GM23338 (cell line): Measurements from ENCODE around the gene THSD4. TPM values are rescaled to one million over a fixed set of nuclear protein-coding genes. Genes with fewer than 3 reads are reported as not detected.

Source experiments
- ATAC-seq: fragments of 200-7000 bp; cut with Tn5 transposase; 3 replicates; pipeline ENCODE4 v1.9.1; 2020
- DNase-seq: peaks from one replicate; pipeline ENCODE4 v3.0.0-alpha.2; 2015; ENCODE audit warnings: low spot score
- H2AFZ ChIP-seq: fragments of 200-600 bp; sonication (generic); 2 replicates; pipeline ENCODE4 v1.8.0; 2016; ENCODE audit warnings: antibody characterized with exemption, mild to moderate bottlenecking, moderate library complexity
- H3F3A ChIP-seq: fragments of 200-600 bp; sonication (generic); replicated peaks from 2 replicates; pipeline ENCODE4 v1.8.0; 2017; ENCODE audit warnings: antibody characterized with exemption, mixed run types, low read depth
- H3K27ac ChIP-seq: fragments of 200-600 bp; sonication (generic); 2 replicates; pipeline ENCODE4 v1.6.1; 2016; ENCODE audit warnings: low read depth
- H3K27me3 ChIP-seq: fragments of 200-600 bp; sonication (generic); 2 replicates; pipeline ENCODE4 v1.8.0; 2016; ENCODE audit warnings: mild to moderate bottlenecking, mixed run types, moderate library complexity; ENCODE audit not compliant: insufficient read depth
- H3K36me3 ChIP-seq: fragments of 200-600 bp; sonication (generic); 2 replicates; pipeline ENCODE4 v1.8.0; 2016; ENCODE audit warnings: mild to moderate bottlenecking; ENCODE audit not compliant: insufficient read depth
- H3K4me1 ChIP-seq: fragments of 200-600 bp; sonication (generic); 2 replicates; pipeline ENCODE4 v1.8.0; 2016; ENCODE audit warnings: mild to moderate bottlenecking, moderate library complexity; ENCODE audit not compliant: insufficient read depth
- H3K4me2 ChIP-seq: fragments of 200-600 bp; sonication (generic); 2 replicates; pipeline ENCODE4 v1.7.1; 2017; ENCODE audit warnings: mixed run types
- H3K4me3 ChIP-seq: fragments of 200-600 bp; sonication (generic); 2 replicates; pipeline ENCODE4 v1.6.1; 2016; ENCODE audit warnings: mixed run types
- H3K79me2 ChIP-seq: fragments of 200-600 bp; sonication (generic); replicated peaks from 2 replicates; pipeline ENCODE4 v1.8.0; 2017; ENCODE audit warnings: mild to moderate bottlenecking; ENCODE audit not compliant: insufficient read depth
- H3K9me2 ChIP-seq: fragments of 200-600 bp; sonication (generic); 2 replicates; pipeline ENCODE4 v1.8.0; 2017; ENCODE audit not compliant: insufficient read depth
- H4K20me1 ChIP-seq: fragments of 200-600 bp; sonication (generic); replicated peaks from 2 replicates; pipeline ENCODE4 v1.8.0; 2017; ENCODE audit warnings: mild to moderate bottlenecking; ENCODE audit not compliant: insufficient read depth
- H3K27ac Mint-ChIP-seq: 2 replicates; pipeline ENCODE4 v1.8.0; 2020; ENCODE audit warnings: inconsistent platforms, mild to moderate bottlenecking, moderate library complexity, mixed read lengths
- H3K27me3 Mint-ChIP-seq: 3 replicates; pipeline ENCODE4 v1.8.0; 2022; ENCODE audit warnings: low read depth, mild to moderate bottlenecking, moderate library complexity, mixed read lengths, inconsistent platforms; ENCODE audit not compliant: insufficient read depth, poor library complexity
- H3K36me3 Mint-ChIP-seq: 3 replicates; pipeline ENCODE4 v1.8.0; 2021; ENCODE audit warnings: low read depth, mild to moderate bottlenecking, inconsistent platforms, moderate library complexity, mixed read lengths
- H3K4me1 Mint-ChIP-seq: 3 replicates; pipeline ENCODE4 v1.8.0; 2020; ENCODE audit warnings: mild to moderate bottlenecking, inconsistent platforms, mixed read lengths
- H3K4me3 Mint-ChIP-seq: 3 replicates; pipeline ENCODE4 v1.8.0; 2021; ENCODE audit warnings: moderate library complexity, mild to moderate bottlenecking, inconsistent platforms, mixed read lengths
- H3K9me3 Mint-ChIP-seq: 3 replicates; pipeline ENCODE4 v1.8.0; 2020; ENCODE audit warnings: moderate library complexity, mild to moderate bottlenecking, inconsistent platforms, mixed read lengths
- CREB1 ChIP-seq: fragments of 250-450 bp; sonication (Bioruptor Pico); IDR thresholded peaks from 2 replicates; pipeline ENCODE4 v1.5.0; 2020; ENCODE audit warnings: low read depth, mild to moderate bottlenecking, moderate library complexity
- EZH2 ChIP-seq: fragments of 200-600 bp; sonication (generic); IDR thresholded peaks from one replicate; pipeline ENCODE4 v1.8.0; 2017; ENCODE audit warnings: antibody characterized with exemption, mild to moderate bottlenecking, low read depth; ENCODE audit not compliant: unreplicated experiment
- EZH2phosphoT487 ChIP-seq: fragments of 200-600 bp; sonication (generic); IDR thresholded peaks from one replicate; pipeline ENCODE4 v1.8.1; 2018; ENCODE audit warnings: antibody characterized with exemption; ENCODE audit not compliant: unreplicated experiment
- JUNB ChIP-seq: IDR thresholded peaks from one replicate; pipeline ENCODE4 v1.6.1; 2016; ENCODE audit warnings: antibody characterized with exemption; ENCODE audit not compliant: unreplicated experiment
- NANOG ChIP-seq: IDR thresholded peaks from 2 replicates; pipeline ENCODE4 v1.6.1; 2016; ENCODE audit warnings: antibody characterized with exemption, borderline replicate concordance
- POLR2AphosphoS5 ChIP-seq: IDR thresholded peaks from 2 replicates; pipeline ENCODE4 v1.6.1; 2016; ENCODE audit warnings: antibody characterized with exemption, low read depth
- STAT1 ChIP-seq: IDR thresholded peaks from one replicate; pipeline ENCODE4 v1.6.1; 2016; ENCODE audit warnings: antibody characterized with exemption; ENCODE audit not compliant: unreplicated experiment
- ZNF114 ChIP-seq: fragments of 250-450 bp; sonication (Bioruptor Pico); IDR thresholded peaks from 2 replicates; pipeline ENCODE4 v1.5.0; 2020; ENCODE audit warnings: mild to moderate bottlenecking, moderate library complexity
- ZNF331 ChIP-seq: fragments of 250-450 bp; sonication (Bioruptor Pico); IDR thresholded peaks from 2 replicates; pipeline ENCODE4 v1.5.0; 2020; ENCODE audit warnings: low read depth, mild to moderate bottlenecking, moderate library complexity
- polyA plus RNA-seq: library from polyadenylated mRNA; unstranded; fragments of >200 nt; fragmentation: Nextera tagmentation; extraction: Ambion mirVana; gene quantifications from 2 replicates; pipeline ENCODE4 v1.2.1, GENCODE V29; 2016
- total RNA-seq: library from RNA; depleted of rRNA; stranded (reverse); fragments of >200 nt; shearing (Covaris generic); gene quantifications from 2 replicates; pipeline ENCODE4 v1.2.3, GENCODE V29; 2014
- TF ChIP-seq, protein P1 (sequence below): fragments of 250-450 bp; sonication (Bioruptor Pico); IDR thresholded peaks from 2 replicates; pipeline ENCODE4 v1.5.0; 2020; ENCODE audit warnings: mild to moderate bottlenecking, moderate library complexity
- TF ChIP-seq, protein P2 (sequence below), 2 experiments: fragments of 200-600 bp in 1 of 2; sonication (generic) in 1 of 2; conservative IDR thresholded peaks; 2 replicates each; pipeline versions ENCODE4 v1.5.1 to v1.6.1; 2016 to 2017; ENCODE audit warnings: antibody characterized with exemption in 2 of 2, low read depth in 2 of 2, mild to moderate bottlenecking in 2 of 2, moderate library complexity in 1 of 2
- TF ChIP-seq, protein P3 (sequence below): IDR thresholded peaks from 2 replicates; pipeline ENCODE4 v1.6.1; 2016; ENCODE audit warnings: antibody characterized with exemption
- TF ChIP-seq, protein P4 (sequence below): IDR thresholded peaks from one replicate; pipeline ENCODE4 v1.6.1; 2018; ENCODE audit warnings: antibody characterized with exemption; ENCODE audit not compliant: unreplicated experiment

Gene THSD4
- total and polyA plus RNA-seq, 2 experiments from 2014 or later: 2.0 to 7.4 TPM

DNA sequence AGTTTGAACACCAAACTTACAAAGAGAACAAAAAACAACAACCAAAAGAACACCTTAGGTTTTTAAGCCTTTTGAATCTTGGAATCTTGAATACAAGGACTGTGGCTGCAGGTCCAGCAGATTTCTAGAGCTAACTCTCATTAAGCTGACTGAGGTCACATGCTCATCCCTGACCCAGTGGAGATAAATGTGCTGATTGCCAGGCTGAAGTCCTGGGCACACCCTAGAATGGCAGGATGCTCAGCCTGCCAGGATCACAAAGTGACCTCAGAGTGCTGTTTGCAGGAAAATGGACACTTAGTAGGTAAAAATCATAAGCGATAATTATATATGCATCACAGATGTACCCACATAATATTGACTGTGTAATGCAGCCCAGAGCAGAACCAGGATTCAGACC, 449.7 kb downstream of the THSD4 start:
- Histone ChIP-seq H3K9me2 (no peaks in the 10 kb centered on the region), H3K4me2 (no peak overlapping the region), H3K4me3 (no peak overlapping the region), H2AFZ (no peak overlapping the region), H3K79me2 (no peaks in the 10 kb centered on the region), H3K27ac (no peak overlapping the region), H3K4me1 (no peaks in the 10 kb centered on the region), H3K27me3 (no peaks in the 10 kb centered on the region), H4K20me1 (no peaks in the 10 kb centered on the region; the same call in 1 of the 2 replicates), H3F3A (no peaks in the 10 kb centered on the region), H3K36me3 (no peaks in the 10 kb centered on the region)
- Mint-ChIP-seq H3K27ac (no peak overlapping the region), H3K27me3 (no peaks in the 10 kb centered on the region), H3K36me3 (no peaks in the 10 kb centered on the region), H3K9me3 (no peaks in the 10 kb centered on the region), H3K4me1 (no peaks in the 10 kb centered on the region), H3K4me3 (no peak overlapping the region)
- ATAC-seq (no peak), DNase-seq (no peak)
- no peak for TF ChIP-seq NANOG
- TF ChIP-seq, protein P1, sequence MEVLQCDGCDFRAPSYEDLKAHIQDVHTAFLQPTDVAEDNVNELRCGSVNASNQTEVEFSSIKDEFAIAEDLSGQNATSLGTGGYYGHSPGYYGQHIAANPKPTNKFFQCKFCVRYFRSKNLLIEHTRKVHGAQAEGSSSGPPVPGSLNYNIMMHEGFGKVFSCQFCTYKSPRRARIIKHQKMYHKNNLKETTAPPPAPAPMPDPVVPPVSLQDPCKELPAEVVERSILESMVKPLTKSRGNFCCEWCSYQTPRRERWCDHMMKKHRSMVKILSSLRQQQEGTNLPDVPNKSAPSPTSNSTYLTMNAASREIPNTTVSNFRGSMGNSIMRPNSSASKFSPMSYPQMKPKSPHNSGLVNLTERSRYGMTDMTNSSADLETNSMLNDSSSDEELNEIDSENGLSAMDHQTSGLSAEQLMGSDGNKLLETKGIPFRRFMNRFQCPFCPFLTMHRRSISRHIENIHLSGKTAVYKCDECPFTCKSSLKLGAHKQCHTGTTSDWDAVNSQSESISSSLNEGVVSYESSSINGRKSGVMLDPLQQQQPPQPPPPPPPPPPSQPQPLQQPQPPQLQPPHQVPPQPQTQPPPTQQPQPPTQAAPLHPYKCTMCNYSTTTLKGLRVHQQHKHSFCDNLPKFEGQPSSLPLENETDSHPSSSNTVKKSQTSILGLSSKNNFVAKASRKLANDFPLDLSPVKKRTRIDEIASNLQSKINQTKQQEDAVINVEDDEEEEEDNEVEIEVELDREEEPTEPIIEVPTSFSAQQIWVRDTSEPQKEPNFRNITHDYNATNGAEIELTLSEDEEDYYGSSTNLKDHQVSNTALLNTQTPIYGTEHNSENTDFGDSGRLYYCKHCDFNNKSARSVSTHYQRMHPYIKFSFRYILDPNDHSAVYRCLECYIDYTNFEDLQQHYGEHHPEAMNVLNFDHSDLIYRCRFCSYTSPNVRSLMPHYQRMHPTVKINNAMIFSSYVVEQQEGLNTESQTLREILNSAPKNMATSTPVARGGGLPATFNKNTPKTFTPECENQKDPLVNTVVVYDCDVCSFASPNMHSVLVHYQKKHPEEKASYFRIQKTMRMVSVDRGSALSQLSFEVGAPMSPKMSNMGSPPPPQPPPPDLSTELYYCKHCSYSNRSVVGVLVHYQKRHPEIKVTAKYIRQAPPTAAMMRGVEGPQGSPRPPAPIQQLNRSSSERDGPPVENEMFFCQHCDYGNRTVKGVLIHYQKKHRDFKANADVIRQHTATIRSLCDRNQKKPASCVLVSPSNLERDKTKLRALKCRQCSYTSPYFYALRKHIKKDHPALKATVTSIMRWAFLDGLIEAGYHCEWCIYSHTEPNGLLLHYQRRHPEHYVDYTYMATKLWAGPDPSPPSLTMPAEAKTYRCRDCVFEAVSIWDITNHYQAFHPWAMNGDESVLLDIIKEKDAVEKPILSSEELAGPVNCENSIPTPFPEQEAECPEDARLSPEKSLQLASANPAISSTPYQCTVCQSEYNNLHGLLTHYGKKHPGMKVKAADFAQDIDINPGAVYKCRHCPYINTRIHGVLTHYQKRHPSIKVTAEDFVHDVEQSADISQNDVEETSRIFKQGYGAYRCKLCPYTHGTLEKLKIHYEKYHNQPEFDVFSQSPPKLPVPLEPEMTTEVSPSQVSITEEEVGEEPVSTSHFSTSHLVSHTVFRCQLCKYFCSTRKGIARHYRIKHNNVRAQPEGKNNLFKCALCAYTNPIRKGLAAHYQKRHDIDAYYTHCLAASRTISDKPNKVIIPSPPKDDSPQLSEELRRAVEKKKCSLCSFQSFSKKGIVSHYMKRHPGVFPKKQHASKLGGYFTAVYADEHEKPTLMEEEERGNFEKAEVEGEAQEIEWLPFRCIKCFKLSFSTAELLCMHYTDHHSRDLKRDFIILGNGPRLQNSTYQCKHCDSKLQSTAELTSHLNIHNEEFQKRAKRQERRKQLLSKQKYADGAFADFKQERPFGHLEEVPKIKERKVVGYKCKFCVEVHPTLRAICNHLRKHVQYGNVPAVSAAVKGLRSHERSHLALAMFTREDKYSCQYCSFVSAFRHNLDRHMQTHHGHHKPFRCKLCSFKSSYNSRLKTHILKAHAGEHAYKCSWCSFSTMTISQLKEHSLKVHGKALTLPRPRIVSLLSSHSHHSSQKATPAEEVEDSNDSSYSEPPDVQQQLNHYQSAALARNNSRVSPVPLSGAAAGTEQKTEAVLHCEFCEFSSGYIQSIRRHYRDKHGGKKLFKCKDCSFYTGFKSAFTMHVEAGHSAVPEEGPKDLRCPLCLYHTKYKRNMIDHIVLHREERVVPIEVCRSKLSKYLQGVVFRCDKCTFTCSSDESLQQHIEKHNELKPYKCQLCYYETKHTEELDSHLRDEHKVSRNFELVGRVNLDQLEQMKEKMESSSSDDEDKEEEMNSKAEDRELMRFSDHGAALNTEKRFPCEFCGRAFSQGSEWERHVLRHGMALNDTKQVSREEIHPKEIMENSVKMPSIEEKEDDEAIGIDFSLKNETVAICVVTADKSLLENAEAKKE (CRISPR knock-in tag): no peak
- TF ChIP-seq, protein P2, sequence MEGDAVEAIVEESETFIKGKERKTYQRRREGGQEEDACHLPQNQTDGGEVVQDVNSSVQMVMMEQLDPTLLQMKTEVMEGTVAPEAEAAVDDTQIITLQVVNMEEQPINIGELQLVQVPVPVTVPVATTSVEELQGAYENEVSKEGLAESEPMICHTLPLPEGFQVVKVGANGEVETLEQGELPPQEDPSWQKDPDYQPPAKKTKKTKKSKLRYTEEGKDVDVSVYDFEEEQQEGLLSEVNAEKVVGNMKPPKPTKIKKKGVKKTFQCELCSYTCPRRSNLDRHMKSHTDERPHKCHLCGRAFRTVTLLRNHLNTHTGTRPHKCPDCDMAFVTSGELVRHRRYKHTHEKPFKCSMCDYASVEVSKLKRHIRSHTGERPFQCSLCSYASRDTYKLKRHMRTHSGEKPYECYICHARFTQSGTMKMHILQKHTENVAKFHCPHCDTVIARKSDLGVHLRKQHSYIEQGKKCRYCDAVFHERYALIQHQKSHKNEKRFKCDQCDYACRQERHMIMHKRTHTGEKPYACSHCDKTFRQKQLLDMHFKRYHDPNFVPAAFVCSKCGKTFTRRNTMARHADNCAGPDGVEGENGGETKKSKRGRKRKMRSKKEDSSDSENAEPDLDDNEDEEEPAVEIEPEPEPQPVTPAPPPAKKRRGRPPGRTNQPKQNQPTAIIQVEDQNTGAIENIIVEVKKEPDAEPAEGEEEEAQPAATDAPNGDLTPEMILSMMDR (conservative IDR thresholded peaks at IDR 0.05; ENCODE audit: low read depth in 2 of 2): no peak
- no peak for TF ChIP-seq EZH2phosphoT487
- TF ChIP-seq, protein P3, sequence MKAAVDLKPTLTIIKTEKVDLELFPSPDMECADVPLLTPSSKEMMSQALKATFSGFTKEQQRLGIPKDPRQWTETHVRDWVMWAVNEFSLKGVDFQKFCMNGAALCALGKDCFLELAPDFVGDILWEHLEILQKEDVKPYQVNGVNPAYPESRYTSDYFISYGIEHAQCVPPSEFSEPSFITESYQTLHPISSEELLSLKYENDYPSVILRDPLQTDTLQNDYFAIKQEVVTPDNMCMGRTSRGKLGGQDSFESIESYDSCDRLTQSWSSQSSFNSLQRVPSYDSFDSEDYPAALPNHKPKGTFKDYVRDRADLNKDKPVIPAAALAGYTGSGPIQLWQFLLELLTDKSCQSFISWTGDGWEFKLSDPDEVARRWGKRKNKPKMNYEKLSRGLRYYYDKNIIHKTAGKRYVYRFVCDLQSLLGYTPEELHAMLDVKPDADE: no peak
- no peak for TF ChIP-seq POLR2AphosphoS5
- no peak for TF ChIP-seq EZH2
- no peak for TF ChIP-seq CREB1
- no peak for TF ChIP-seq ZNF331 (CRISPR knock-in tag)
- TF ChIP-seq JUNB: no peak
- no peak for TF ChIP-seq ZNF114 (CRISPR knock-in tag)
- no peak for TF ChIP-seq STAT1
- TF ChIP-seq, protein P4, sequence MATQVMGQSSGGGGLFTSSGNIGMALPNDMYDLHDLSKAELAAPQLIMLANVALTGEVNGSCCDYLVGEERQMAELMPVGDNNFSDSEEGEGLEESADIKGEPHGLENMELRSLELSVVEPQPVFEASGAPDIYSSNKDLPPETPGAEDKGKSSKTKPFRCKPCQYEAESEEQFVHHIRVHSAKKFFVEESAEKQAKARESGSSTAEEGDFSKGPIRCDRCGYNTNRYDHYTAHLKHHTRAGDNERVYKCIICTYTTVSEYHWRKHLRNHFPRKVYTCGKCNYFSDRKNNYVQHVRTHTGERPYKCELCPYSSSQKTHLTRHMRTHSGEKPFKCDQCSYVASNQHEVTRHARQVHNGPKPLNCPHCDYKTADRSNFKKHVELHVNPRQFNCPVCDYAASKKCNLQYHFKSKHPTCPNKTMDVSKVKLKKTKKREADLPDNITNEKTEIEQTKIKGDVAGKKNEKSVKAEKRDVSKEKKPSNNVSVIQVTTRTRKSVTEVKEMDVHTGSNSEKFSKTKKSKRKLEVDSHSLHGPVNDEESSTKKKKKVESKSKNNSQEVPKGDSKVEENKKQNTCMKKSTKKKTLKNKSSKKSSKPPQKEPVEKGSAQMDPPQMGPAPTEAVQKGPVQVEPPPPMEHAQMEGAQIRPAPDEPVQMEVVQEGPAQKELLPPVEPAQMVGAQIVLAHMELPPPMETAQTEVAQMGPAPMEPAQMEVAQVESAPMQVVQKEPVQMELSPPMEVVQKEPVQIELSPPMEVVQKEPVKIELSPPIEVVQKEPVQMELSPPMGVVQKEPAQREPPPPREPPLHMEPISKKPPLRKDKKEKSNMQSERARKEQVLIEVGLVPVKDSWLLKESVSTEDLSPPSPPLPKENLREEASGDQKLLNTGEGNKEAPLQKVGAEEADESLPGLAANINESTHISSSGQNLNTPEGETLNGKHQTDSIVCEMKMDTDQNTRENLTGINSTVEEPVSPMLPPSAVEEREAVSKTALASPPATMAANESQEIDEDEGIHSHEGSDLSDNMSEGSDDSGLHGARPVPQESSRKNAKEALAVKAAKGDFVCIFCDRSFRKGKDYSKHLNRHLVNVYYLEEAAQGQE: no peak
